ENCODE results near the gene C1QTNF9.
"Not testable (repeated sequence)": the region's sequence is repeated elsewhere in the genome, so short reads cannot be mapped to it uniquely, and the experiment has no call there.

GRCh38 chr13:24359252-24359651 is 49.9 kb downstream of the C1QTNF9 start:
- TF ChIP-seq, protein P1, sequence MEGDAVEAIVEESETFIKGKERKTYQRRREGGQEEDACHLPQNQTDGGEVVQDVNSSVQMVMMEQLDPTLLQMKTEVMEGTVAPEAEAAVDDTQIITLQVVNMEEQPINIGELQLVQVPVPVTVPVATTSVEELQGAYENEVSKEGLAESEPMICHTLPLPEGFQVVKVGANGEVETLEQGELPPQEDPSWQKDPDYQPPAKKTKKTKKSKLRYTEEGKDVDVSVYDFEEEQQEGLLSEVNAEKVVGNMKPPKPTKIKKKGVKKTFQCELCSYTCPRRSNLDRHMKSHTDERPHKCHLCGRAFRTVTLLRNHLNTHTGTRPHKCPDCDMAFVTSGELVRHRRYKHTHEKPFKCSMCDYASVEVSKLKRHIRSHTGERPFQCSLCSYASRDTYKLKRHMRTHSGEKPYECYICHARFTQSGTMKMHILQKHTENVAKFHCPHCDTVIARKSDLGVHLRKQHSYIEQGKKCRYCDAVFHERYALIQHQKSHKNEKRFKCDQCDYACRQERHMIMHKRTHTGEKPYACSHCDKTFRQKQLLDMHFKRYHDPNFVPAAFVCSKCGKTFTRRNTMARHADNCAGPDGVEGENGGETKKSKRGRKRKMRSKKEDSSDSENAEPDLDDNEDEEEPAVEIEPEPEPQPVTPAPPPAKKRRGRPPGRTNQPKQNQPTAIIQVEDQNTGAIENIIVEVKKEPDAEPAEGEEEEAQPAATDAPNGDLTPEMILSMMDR (conservative IDR thresholded peaks at IDR 0.05; ENCODE audit: low read depth, low read length), result not testable (repeated sequence)
- not testable (repeated sequence) for TF ChIP-seq POLR2A (IDR thresholded peaks at IDR 0.05; ENCODE audit: low read depth, low read length); MXI1 (IDR thresholded peaks at IDR 0.05; ENCODE audit: borderline replicate concordance, low read depth, low read length); MAFK (IDR thresholded peaks at IDR 0.05; ENCODE audit: low read depth, low read length); RCOR1 (IDR thresholded peaks at IDR 0.05; ENCODE audit: insufficient replicate concordance, low read length)
- TF ChIP-seq, protein P2, sequence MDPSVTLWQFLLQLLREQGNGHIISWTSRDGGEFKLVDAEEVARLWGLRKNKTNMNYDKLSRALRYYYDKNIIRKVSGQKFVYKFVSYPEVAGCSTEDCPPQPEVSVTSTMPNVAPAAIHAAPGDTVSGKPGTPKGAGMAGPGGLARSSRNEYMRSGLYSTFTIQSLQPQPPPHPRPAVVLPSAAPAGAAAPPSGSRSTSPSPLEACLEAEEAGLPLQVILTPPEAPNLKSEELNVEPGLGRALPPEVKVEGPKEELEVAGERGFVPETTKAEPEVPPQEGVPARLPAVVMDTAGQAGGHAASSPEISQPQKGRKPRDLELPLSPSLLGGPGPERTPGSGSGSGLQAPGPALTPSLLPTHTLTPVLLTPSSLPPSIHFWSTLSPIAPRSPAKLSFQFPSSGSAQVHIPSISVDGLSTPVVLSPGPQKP (IDR thresholded peaks at IDR 0.05; ENCODE audit: borderline replicate concordance, low read depth, low read length), result not testable (repeated sequence)

Measured in IMR-90 (cell line).